Measurements from ENCODE around the gene PAX9. TPM values are rescaled to one million over a fixed set of nuclear protein-coding genes. Genes with fewer than 3 reads are reported as not detected.

The PAX9 gene
- total RNA-seq (0.53 TPM in 1 of 2 replicates, not detected in the other), polyA plus RNA-seq (0.24 and 0.36 TPM in 2 replicates)

- Histone ChIP-seq H3K4me1 (ENCODE audit: insufficient read depth) (peaks cover 33% of the 10 kb centered on the region), H3K27ac (no peak within 1 kb of the TSS), H3K9me2 (replicated peaks; ENCODE audit: insufficient read depth) (no peaks in the 10 kb centered on the region), H4K20me1 (ENCODE audit: insufficient read depth, poor library complexity, severe bottlenecking) (no peaks in the 10 kb centered on the region), H3K36me3 (replicated peaks; ENCODE audit: insufficient read depth, low read depth) (no peaks in the 10 kb centered on the region), H3K4me3 (peak within 1 kb of the TSS; percentile 17), H3K4me2 (peak within 1 kb of the TSS; percentile 91), H3K79me2 (no peaks in the 10 kb centered on the region), H2AFZ (peak within 1 kb of the TSS; percentile 49), H3K27me3 (peaks cover 96% of the 10 kb centered on the region), H3K9me3 (ENCODE audit: low read depth) (no peaks in the 10 kb centered on the region)
- TF ChIP-seq EZH2phosphoT487 (IDR thresholded peaks at IDR 0.05; ENCODE audit: low read depth, severe bottlenecking, unreplicated experiment) (peak; percentile 14), CTCF (IDR thresholded peaks at IDR 0.05; ENCODE audit: poor library complexity) (no peak), EZH2 (IDR thresholded peaks at IDR 0.05; ENCODE audit: borderline replicate concordance) (peak; percentile 42)
- peak; percentile 91 for DNase-seq (ENCODE audit: low spot score)
- 1% methylated on average over 34 of the region's 44 CpGs for WGBS (ENCODE audit: low lambda C conversion rate, missing lambda C conversion rate)
These were observed at the start of gene PAX9 for GRCh38 chr14:36661506-36662257. TSS of gene PAX9 (plus strand) at chr14:36661860. CDS start at chr14:36662090, 230 bp downstream.

GRCh38 chr14:36617824-36618223 lies 43.8 kb upstream of the PAX9 start:
- no peaks in the 10 kb centered on the region for H3K79me2 ChIP-seq
- TF ChIP-seq EZH2 (IDR thresholded peaks at IDR 0.05; ENCODE audit: borderline replicate concordance) (no peak), EZH2phosphoT487 (IDR thresholded peaks at IDR 0.05; ENCODE audit: low read depth, severe bottlenecking, unreplicated experiment) (no peak), CTCF (IDR thresholded peaks at IDR 0.05; ENCODE audit: poor library complexity) (no peak)
- WGBS (ENCODE audit: low lambda C conversion rate, missing lambda C conversion rate), result 83% methylated on average over 5 of the region's 5 CpGs

GRCh38 chr14:36618641-36619040 lies 43.0 kb upstream of the PAX9 start:
- Histone ChIP-seq H3K9me2 (replicated peaks; ENCODE audit: insufficient read depth) (no peaks in the 10 kb centered on the region), H3K4me3 (no peak overlapping the region), H3K9me3 (ENCODE audit: low read depth) (no peaks in the 10 kb centered on the region), H2AFZ (no peak overlapping the region), H4K20me1 (ENCODE audit: insufficient read depth, poor library complexity, severe bottlenecking) (no peaks in the 10 kb centered on the region), H3K27ac (no peak overlapping the region), H3K4me2 (no peak overlapping the region), H3K36me3 (replicated peaks; ENCODE audit: insufficient read depth, low read depth) (no peaks in the 10 kb centered on the region), H3K27me3 (no peaks in the 10 kb centered on the region), H3K4me1 (ENCODE audit: insufficient read depth) (no peaks in the 10 kb centered on the region), H3K79me2 (no peaks in the 10 kb centered on the region)
- whole genome bisulfite sequencing (ENCODE audit: low lambda C conversion rate, missing lambda C conversion rate), result 54% methylated on average over 2 of the region's 2 CpGs
- no peak for DNase-seq (ENCODE audit: low spot score)
- TF ChIP-seq EZH2phosphoT487 (IDR thresholded peaks at IDR 0.05; ENCODE audit: low read depth, severe bottlenecking, unreplicated experiment), result no peak
- TF ChIP-seq EZH2 (IDR thresholded peaks at IDR 0.05; ENCODE audit: borderline replicate concordance), result no peak
- no peak for TF ChIP-seq CTCF (IDR thresholded peaks at IDR 0.05; ENCODE audit: poor library complexity)

More at GRCh38 chr14:36617824-36618223, 43.8 kb upstream of the PAX9 start:
- Histone ChIP-seq H3K27ac (no peak overlapping the region), H3K9me3 (ENCODE audit: low read depth) (no peaks in the 10 kb centered on the region), H3K4me1 (ENCODE audit: insufficient read depth) (no peaks in the 10 kb centered on the region), H3K9me2 (replicated peaks; ENCODE audit: insufficient read depth) (no peaks in the 10 kb centered on the region), H4K20me1 (ENCODE audit: insufficient read depth, poor library complexity, severe bottlenecking) (no peaks in the 10 kb centered on the region), H3K36me3 (replicated peaks; ENCODE audit: insufficient read depth, low read depth) (no peaks in the 10 kb centered on the region), H3K27me3 (no peaks in the 10 kb centered on the region), H3K4me2 (no peak overlapping the region), H3K4me3 (no peak overlapping the region), H2AFZ (no peak overlapping the region)
- no peak for DNase-seq (ENCODE audit: low spot score)
